ENCODE results near the gene PDE7B. TPM values are rescaled to one million over a fixed set of nuclear protein-coding genes. Genes with fewer than 3 reads are reported as not detected.

The PDE7B gene
- total and polyA plus RNA-seq, 10 donors = 0.54 to 4.6 (median 1.5) TPM

GRCh38 chr6:136111831-136112230, 260.3 kb downstream of the PDE7B start:
- TF ChIP-seq POLR2A (IDR thresholded peaks at IDR 0.05) = no peak
- TF ChIP-seq CTCF (IDR thresholded peaks at IDR 0.05 in 8 of 11, conservative IDR thresholded peaks at IDR 0.05 in 3 of 11) = no peak
- TF ChIP-seq POLR2AphosphoS5 (IDR thresholded peaks at IDR 0.05) = no peak
- 86 to 95% (median 92%) methylated on average over 2 of the region's 2 CpGs for WGBS, 5 donors
- H3K27ac ChIP-seq = no peak overlapping the region

GRCh38 chr6:136112262-136112661, 260.8 kb downstream of the PDE7B start:
- TF ChIP-seq CTCF (IDR thresholded peaks at IDR 0.05 in 8 of 11, conservative IDR thresholded peaks at IDR 0.05 in 3 of 11) (no peak), POLR2A (IDR thresholded peaks at IDR 0.05) (no peak), POLR2AphosphoS5 (IDR thresholded peaks at IDR 0.05) (no peak)
- no peak for DNase-seq
- H3K4me1 ChIP-seq = peaks cover 0 to 7% (median 2%) of the 10 kb centered on the region in 6 donors
- no peaks in the 10 kb centered on the region for H3K36me3 ChIP-seq
- WGBS, 5 donors = 87 to 95% (median 90%) methylated on average over 3 of the region's 3 CpGs
- H3K9me3 ChIP-seq = no peaks in the 10 kb centered on the region
- H3K27ac ChIP-seq = no peak overlapping the region
- intact Hi-C loops (cut with DNase I; ENCODE audit: low total_unique reads) = no loop called here
- H3K27me3 ChIP-seq (replicated peaks in 1 of 7) = peaks cover 0 to 3% (median 0%) of the 10 kb centered on the region in 7 donors
- H3K4me3 ChIP-seq = no peak overlapping the region

More at GRCh38 chr6:136111831-136112230, 260.3 kb downstream of the PDE7B start:
- no peaks in the 10 kb centered on the region for H3K9me3 ChIP-seq
- DNase-seq = no peak
- no peaks in the 10 kb centered on the region for H3K36me3 ChIP-seq
- intact Hi-C loops (cut with DNase I; ENCODE audit: low total_unique reads) = no loop called here
- H3K4me1 ChIP-seq = peaks cover 0 to 7% (median 2%) of the 10 kb centered on the region in 6 donors
- peaks cover 0 to 3% (median 0%) of the 10 kb centered on the region in 7 donors for H3K27me3 ChIP-seq (replicated peaks in 1 of 7)
- no peak overlapping the region for H3K4me3 ChIP-seq

- intact Hi-C loops (cut with DNase I; ENCODE audit: low total_unique reads) = no loop called here
- 26 to 32% (median 28%) methylated on average over 5 of the region's 5 CpGs for WGBS, 5 donors
- peaks cover 0 to 7% (median 2%) of the 10 kb centered on the region in 6 donors for H3K4me1 ChIP-seq
- no peak for DNase-seq
- H3K36me3 ChIP-seq = no peaks in the 10 kb centered on the region
- peaks cover 0 to 3% (median 0%) of the 10 kb centered on the region in 7 donors for H3K27me3 ChIP-seq (replicated peaks in 1 of 7)
- TF ChIP-seq POLR2AphosphoS5 (IDR thresholded peaks at IDR 0.05) (no peak), POLR2A (IDR thresholded peaks at IDR 0.05) (no peak), CTCF (IDR thresholded peaks at IDR 0.05 in 8 of 11, conservative IDR thresholded peaks at IDR 0.05 in 3 of 11) (no peak)
- no peaks in the 10 kb centered on the region for H3K9me3 ChIP-seq
- no peak overlapping the region for H3K27ac ChIP-seq
- H3K4me3 ChIP-seq = no peak overlapping the region
Measured at GRCh38 chr6:136113736-136114173, 262.3 kb downstream of the PDE7B start.

- TF ChIP-seq POLR2A (IDR thresholded peaks at IDR 0.05) (no peak), POLR2AphosphoS5 (IDR thresholded peaks at IDR 0.05) (no peak), CTCF (IDR thresholded peaks at IDR 0.05 in 8 of 11, conservative IDR thresholded peaks at IDR 0.05 in 3 of 11) (no peak)
- no peak for DNase-seq
- no peak overlapping the region for H3K27ac ChIP-seq
- H3K27me3 ChIP-seq (replicated peaks in 1 of 7) = peaks cover 0 to 3% (median 0%) of the 10 kb centered on the region in 7 donors
- no peak overlapping the region for H3K4me3 ChIP-seq
- intact Hi-C loops (cut with DNase I; ENCODE audit: low total_unique reads) = no loop called here
- H3K9me3 ChIP-seq = no peaks in the 10 kb centered on the region
- H3K4me1 ChIP-seq = peaks cover 0 to 7% (median 2%) of the 10 kb centered on the region in 6 donors
- H3K36me3 ChIP-seq = no peaks in the 10 kb centered on the region
- 94 to 98% (median 94%) methylated on average over 7 of the region's 7 CpGs for WGBS, 5 donors
Measured at GRCh38 chr6:136114661-136115060, 263.2 kb downstream of the PDE7B start.
